Dendritic cell treated with granulocyte-macrophage colony-stimulating factor and Interleukin-4, amounts not matched to agents 40 ng/mL and 50 ng/mL, for 4 days (primary cell): ENCODE data around the gene CD84.

Experiments used
- H3K27ac Mint-ChIP-seq: one replicate; pipeline ENCODE4 v1.8.0; 2022; ENCODE audit warnings: mild to moderate bottlenecking, mixed read lengths
- H3K27me3 Mint-ChIP-seq: one replicate; pipeline ENCODE4 v1.8.0; 2022; ENCODE audit warnings: mild to moderate bottlenecking, mixed read lengths
- H3K36me3 Mint-ChIP-seq: one replicate; pipeline ENCODE4 v1.8.0; 2022; ENCODE audit warnings: low read depth, mixed read lengths
- H3K4me1 Mint-ChIP-seq: one replicate; pipeline ENCODE4 v1.8.0; 2022; ENCODE audit warnings: low read depth, mixed read lengths
- H3K4me3 Mint-ChIP-seq: one replicate; pipeline ENCODE4 v1.8.0; 2022; ENCODE audit warnings: mild to moderate bottlenecking, moderate library complexity, mixed read lengths
- H3K9me3 Mint-ChIP-seq: one replicate; pipeline ENCODE4 v1.8.0; 2022; ENCODE audit warnings: mixed read lengths
- intact Hi-C: fragments of 100-400 bp; cut with micrococcal nuclease; formaldehyde crosslinking; loops from one replicate; pipeline ENCODE4 v1.15.0; 2022

CD84 gene

DNA sequence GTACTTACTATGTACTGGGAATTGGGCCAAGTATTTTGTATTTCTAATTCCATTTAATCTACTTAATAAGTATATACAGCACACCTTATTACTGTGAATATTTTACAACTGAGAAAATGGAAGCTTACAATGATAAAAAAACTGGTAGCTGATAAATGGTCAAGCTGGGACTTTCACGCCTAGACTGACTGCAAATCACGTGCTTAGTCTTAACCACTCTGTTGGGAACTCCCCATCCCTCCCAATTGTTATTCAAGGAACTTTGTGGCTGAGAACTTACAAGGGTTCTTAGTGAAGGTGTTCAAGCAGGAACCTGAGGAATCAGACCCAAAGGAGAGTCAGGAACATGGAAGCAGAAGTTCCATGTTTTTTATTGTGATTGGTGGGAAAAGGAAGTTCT, 26.9 kb downstream of the CD84 start:
- Mint-ChIP-seq H3K27ac (no peak overlapping the region), H3K9me3 (no peaks in the 10 kb centered on the region), H3K4me3 (no peak overlapping the region), H3K4me1 (peaks cover 72% of the 10 kb centered on the region), H3K36me3 (peaks cover 84% of the 10 kb centered on the region), H3K27me3 (no peaks in the 10 kb centered on the region)
- intact Hi-C loops, result no loop called here

DNA sequence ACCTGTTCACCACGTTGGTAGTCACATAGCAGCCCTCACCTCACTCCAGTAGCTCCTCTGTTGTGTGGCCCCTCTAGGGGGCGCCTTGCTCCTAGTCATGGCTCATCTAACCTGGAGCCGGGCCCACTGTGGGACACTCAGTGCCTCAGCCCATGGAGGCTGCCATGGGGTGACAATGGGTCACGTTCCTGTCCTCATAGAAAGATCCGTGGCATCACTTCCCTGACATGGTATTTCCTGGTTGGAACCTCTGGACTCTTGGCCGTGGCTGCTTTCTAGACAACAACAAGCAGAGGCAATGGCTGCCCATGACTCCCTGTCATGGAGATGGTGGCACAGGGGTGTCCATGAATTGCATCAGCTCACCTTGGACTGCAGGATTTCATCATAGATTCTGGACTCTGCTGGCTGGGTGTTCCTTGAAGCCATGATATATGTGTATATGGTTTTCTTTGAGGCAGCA, 28.7 kb downstream of the CD84 start:
- intact Hi-C loops, result no loop called here
- Mint-ChIP-seq H3K4me3 (no peak overlapping the region), H3K4me1 (peaks cover 81% of the 10 kb centered on the region), H3K27ac (peak overlapping the region; percentile 77), H3K9me3 (no peaks in the 10 kb centered on the region), H3K27me3 (no peaks in the 10 kb centered on the region), H3K36me3 (peaks cover 93% of the 10 kb centered on the region)

DNA sequence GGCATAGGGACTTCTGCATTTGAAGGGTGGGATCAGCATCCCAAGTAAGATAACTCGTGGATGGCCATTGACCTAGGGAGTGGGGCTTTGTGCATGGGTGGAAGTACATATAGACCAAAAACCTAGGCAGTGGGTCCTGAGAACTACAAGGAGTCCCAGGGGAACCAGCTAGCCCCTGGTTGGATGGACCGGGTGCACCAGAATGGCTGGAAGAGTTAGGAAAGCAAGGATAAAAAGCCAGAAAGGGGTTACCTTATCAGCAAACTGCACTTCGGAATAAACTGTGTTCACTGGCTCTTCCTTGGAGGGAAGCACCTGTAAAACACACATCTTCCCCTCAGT, 29.7 kb downstream of the CD84 start:
- H3K27me3 Mint-ChIP-seq, result no peaks in the 10 kb centered on the region
- peak overlapping the region; percentile 77 for H3K27ac Mint-ChIP-seq
- no peaks in the 10 kb centered on the region for H3K9me3 Mint-ChIP-seq
- H3K4me1 Mint-ChIP-seq, result peaks cover 85% of the 10 kb centered on the region
- H3K36me3 Mint-ChIP-seq, result peaks cover 96% of the 10 kb centered on the region
- no peak overlapping the region for H3K4me3 Mint-ChIP-seq
- intact Hi-C loops, result no loop called here

DNA sequence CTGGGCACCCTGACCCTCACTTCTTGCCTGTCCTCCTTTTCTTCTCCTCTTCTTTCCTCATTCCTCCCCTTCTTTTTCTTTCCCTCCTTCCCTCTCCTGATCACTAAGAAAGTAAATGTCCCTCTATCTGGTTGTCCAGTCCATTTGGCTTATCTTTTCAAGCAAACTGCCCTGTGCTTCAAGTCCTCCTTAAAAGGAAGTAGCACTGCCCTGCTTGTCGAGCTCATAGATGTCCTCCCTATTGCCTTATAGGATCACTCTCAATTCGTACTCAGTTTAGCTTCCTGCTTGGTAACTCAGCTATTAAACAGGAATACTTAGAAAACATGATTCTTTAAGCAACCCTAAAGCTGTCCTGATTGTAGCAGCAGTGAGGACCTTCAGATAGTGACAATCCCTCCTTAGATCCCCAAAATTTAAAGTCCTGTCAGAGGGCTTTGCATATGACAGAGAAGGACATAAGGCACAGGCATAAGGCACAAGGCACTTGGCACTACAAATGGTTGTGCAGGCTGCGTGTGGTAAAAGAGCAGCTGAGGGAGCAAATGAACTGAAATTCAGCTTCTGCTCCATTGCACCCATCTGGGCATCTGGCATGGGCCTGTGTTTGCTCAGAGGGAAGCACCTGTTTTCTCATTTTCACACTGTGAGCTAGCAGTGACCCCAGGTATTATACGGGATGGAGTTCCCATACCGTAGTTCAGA, 30.2 kb downstream of the CD84 start:
- H3K27ac Mint-ChIP-seq, result peak overlapping the region; percentile 77
- intact Hi-C loops, result no loop called here
- peaks cover 90% of the 10 kb centered on the region for H3K4me1 Mint-ChIP-seq
- peaks cover 98% of the 10 kb centered on the region for H3K36me3 Mint-ChIP-seq
- H3K4me3 Mint-ChIP-seq, result peak overlapping the region; percentile 14
- H3K27me3 Mint-ChIP-seq, result no peaks in the 10 kb centered on the region
- no peaks in the 10 kb centered on the region for H3K9me3 Mint-ChIP-seq

DNA sequence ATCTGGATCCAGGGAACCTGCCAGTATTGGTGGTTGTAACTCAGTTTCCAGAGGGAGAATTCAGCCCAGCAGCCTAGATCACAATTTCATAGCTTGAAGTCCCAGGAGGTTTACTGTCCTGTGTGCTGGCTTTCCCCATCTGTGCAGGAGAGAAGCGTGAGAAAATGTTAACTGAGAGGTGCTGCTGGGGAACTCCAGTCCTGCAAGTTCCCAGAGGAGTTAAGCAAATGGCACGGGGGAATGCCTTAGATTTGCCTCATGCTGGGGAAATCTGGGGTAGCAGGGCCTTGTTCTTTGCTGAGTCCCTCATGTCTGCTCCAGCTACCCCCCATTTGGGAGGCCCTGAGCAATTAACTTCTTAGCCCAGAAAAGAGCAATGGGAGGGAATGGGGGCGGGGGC, 31.1 kb downstream of the CD84 start:
- Mint-ChIP-seq H3K27ac (peak overlapping the region; percentile 77), H3K9me3 (no peaks in the 10 kb centered on the region), H3K4me1 (peaks cover 86% of the 10 kb centered on the region), H3K4me3 (no peak overlapping the region), H3K27me3 (no peaks in the 10 kb centered on the region), H3K36me3 (peaks cover 94% of the 10 kb centered on the region)
- intact Hi-C loops, result no loop called here

DNA sequence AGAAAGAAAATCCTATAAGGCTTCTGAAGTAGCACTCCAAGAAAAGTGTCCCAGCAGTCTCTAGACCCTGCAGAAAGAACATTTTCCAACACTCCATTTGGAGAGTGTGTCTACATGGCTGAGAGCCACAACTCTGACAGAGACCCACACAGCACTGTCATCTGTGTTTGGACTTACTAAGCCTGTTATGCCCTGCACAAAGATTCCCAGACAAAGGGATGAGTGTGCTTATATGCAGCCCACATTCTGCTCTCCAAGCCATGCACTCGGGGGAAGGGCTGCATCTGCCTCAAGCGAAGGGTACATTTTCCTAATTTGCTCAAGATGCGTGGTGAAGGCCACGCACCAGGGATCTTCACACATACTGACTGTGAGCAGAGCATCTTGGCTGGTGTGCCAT, 31.9 kb downstream of the CD84 start:
- Mint-ChIP-seq H3K4me1 (peaks cover 79% of the 10 kb centered on the region), H3K9me3 (no peaks in the 10 kb centered on the region), H3K27ac (peak overlapping the region; percentile 77), H3K27me3 (no peaks in the 10 kb centered on the region), H3K4me3 (no peak overlapping the region), H3K36me3 (peaks cover 93% of the 10 kb centered on the region)
- intact Hi-C loops, result loop anchor here (2.0 kb wide), 1 partner anchor 23 kb away; no protein-coding TSS in a partner anchor

DNA sequence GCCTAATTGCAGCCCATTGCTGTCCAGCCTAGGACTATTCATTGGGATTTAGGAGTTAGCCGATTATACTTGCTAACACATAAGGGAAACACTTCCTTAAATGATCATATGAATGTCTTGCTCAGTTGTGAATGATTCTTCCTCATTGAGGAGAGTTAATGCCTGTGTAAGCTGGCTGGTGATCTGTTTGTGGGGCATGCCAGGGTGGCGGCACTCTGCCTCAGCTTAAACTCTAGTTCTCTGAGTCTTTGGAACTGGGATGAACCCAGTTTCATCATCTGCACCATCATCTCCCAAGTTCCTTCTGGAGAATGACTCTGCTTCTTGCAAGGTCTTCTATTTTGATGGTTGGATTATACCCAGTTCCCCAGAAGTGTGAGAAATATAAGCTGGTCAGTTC, 32.4 kb downstream of the CD84 start:
- Mint-ChIP-seq H3K9me3 (no peaks in the 10 kb centered on the region), H3K4me3 (peak overlapping the region; percentile 47), H3K27me3 (no peaks in the 10 kb centered on the region), H3K36me3 (peaks cover 93% of the 10 kb centered on the region), H3K27ac (peak overlapping the region; percentile 77), H3K4me1 (peaks cover 79% of the 10 kb centered on the region)
- intact Hi-C loops, result loop anchor here (1.0 to 2.0 kb wide), 2 partner anchors 24 to 48 kb away; no protein-coding TSS in a partner anchor

DNA sequence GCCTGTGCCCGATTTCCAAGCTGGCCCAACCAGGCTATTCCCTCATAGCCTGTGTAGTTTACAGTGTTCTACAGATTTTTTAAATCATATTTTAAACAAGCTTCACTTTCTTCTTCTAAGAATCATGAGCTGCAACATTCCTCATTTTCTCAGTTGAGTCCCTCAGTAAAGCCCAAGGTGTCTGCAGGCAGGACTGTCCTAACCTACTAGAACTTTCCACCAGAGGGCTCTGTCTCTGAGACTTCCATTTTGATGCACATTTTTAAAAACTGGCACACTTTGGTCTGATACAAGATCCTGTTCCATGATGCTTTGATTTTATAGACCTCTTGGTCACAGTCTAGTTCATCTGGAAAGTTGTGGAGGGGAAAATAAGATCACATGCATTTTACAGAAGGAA, 34.6 kb downstream of the CD84 start:
- intact Hi-C loops, result loop anchor here (2.0 kb wide), 1 partner anchor 62 kb away; no protein-coding TSS in a partner anchor
- peak overlapping the region; percentile 77 for H3K27ac Mint-ChIP-seq
- H3K4me3 Mint-ChIP-seq, result no peak overlapping the region
- peaks cover 91% of the 10 kb centered on the region for H3K36me3 Mint-ChIP-seq
- H3K9me3 Mint-ChIP-seq, result no peaks in the 10 kb centered on the region
- no peaks in the 10 kb centered on the region for H3K27me3 Mint-ChIP-seq
- peaks cover 82% of the 10 kb centered on the region for H3K4me1 Mint-ChIP-seq

DNA sequence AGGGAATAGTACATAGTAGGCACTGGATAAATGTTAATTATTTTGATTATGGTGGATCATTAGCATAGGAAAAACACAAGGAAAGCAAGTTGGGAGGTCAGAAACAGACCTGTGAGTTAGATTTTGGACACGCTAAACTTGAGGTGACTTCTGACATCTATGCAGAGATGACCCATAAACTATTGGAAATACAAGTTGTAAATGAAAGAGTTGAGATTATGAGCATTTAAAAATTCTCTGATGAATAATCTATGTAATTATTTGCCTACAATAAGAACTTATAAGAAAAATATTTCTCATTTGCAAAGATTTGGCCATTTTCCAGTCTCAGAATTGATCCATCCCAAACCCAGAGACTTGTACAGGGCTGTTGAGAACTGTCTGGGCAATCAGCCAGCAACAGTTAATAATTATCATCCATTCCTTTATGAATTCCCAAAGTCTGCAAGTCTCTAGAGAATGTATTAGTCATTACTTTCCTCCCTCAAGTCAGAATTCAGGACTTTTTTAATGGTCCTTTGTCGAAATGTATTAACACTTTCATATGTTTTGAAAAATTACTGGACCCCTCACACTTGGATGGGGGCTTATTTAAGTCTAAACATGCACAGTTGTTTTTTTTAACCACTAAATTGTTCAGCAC, 36.9 kb downstream of the CD84 start:
- H3K4me3 Mint-ChIP-seq, result no peak overlapping the region
- H3K27me3 Mint-ChIP-seq, result no peaks in the 10 kb centered on the region
- peaks cover 86% of the 10 kb centered on the region for H3K36me3 Mint-ChIP-seq
- H3K4me1 Mint-ChIP-seq, result peaks cover 63% of the 10 kb centered on the region
- intact Hi-C loops, result no loop called here
- no peaks in the 10 kb centered on the region for H3K9me3 Mint-ChIP-seq
- H3K27ac Mint-ChIP-seq, result peak overlapping the region; percentile 14

DNA sequence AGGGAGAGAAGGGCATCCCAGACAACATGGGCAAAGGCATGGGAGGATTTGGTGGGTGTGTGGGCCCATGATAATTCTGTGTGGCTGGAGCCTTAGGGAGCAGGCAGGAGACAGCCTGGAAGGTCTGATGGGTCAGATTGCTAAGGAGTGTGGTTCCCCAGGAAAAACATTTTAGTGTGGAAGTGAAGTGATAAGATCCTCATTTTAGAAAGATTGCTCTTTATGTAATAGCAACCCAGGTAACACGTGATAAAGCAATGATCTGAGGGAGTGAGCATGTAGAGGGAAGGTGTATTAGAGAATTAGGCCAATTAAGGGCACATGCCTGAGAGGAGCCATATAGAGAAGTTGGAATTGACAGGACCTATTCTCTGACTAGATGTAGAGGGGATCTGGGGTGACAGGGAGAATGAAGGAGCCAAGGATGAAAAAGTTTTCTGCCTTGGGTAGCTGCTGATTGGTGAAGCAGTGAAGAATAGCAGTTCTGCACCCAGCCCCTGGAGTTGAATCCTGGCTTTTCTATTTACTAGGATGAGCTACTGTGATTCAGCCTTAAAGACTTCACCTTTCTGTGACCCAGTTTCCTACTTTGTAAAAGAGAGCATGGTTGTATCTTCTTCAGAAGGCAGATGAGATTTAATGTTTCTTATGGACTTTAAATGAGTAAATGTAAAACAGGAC, 37.5 kb downstream of the CD84 start:
- H3K9me3 Mint-ChIP-seq, result no peaks in the 10 kb centered on the region
- intact Hi-C loops, result loop anchor here (2.0 kb wide), 1 partner anchor 43 kb away; no protein-coding TSS in a partner anchor
- peaks cover 57% of the 10 kb centered on the region for H3K4me1 Mint-ChIP-seq
- peak overlapping the region; percentile 14 for H3K27ac Mint-ChIP-seq
- H3K27me3 Mint-ChIP-seq, result no peaks in the 10 kb centered on the region
- H3K36me3 Mint-ChIP-seq, result peaks cover 81% of the 10 kb centered on the region
- H3K4me3 Mint-ChIP-seq, result no peak overlapping the region

DNA sequence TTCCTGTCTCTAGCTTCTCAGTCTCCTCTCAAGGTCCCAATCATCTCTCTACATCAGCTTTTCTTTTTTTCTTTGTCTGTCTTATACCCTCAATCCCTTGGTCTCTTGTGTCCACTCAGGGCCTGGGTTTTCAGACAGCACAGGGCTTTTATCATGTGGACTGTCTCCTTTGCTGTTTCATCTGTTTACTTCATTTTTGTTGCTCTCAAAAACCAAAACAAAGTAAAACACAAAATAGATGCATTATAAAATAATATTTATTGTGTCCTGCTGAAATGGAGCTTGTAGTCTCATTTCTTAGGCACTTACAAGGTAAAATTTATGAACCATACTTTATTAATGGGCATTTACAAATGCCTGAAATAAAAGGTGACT, 38.5 kb downstream of the CD84 start:
- Mint-ChIP-seq H3K27me3 (no peaks in the 10 kb centered on the region), H3K27ac (peak overlapping the region; percentile 83), H3K36me3 (peaks cover 77% of the 10 kb centered on the region), H3K4me3 (no peak overlapping the region), H3K4me1 (peaks cover 48% of the 10 kb centered on the region), H3K9me3 (peaks cover 7% of the 10 kb centered on the region)
- intact Hi-C loops, result loop anchor here (2.0 kb wide), 1 partner anchor 42 kb away; no protein-coding TSS in a partner anchor

DNA sequence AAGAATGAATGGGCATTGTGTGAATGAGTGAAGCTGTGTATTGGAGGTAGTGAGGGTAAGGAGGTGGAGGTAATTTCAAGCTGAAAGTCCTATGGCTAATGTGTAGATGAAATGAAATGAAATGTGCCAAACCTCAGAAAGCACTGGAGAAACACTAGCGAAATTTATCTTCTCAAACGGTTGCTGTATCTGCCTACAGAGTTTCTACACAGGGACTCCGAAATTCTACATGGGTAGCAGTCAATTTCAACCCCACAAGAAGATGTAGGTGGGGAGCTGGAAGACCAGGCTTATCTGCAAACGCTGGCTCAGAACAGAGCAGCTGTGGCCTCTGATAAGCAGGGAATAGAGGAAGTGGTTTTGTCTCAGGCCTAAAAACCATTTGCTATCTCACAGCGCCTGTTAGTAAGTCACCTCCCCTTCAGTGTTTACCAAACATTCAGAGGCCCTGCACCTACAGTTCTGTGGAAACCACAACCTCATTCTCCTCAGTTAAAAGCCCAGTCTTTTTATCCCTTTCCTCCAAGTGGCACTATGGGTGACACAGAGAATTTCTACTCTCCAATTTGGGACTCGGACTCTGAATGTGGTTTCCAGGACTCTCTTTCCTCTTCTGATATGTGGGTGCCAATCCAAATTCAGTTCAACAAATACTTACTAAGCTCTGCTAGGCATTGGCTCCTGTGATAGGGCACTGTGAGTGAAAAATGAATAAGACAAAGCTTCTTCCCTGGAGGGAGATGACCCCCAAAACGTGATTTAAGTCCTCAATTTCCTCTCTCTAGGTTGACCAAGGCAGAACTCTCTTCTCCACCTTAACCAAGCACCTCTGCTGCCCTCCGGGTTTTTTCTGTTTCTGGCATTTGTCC, 39.1 kb downstream of the CD84 start:
- intact Hi-C loops, result loop anchor here (2.0 kb wide), 1 partner anchor 41 kb away; no protein-coding TSS in a partner anchor
- H3K27ac Mint-ChIP-seq, result peak overlapping the region; percentile 83
- no peak overlapping the region for H3K4me3 Mint-ChIP-seq
- peaks cover 46% of the 10 kb centered on the region for H3K4me1 Mint-ChIP-seq
- H3K27me3 Mint-ChIP-seq, result no peaks in the 10 kb centered on the region
- peaks cover 14% of the 10 kb centered on the region for H3K9me3 Mint-ChIP-seq
- peaks cover 76% of the 10 kb centered on the region for H3K36me3 Mint-ChIP-seq

DNA sequence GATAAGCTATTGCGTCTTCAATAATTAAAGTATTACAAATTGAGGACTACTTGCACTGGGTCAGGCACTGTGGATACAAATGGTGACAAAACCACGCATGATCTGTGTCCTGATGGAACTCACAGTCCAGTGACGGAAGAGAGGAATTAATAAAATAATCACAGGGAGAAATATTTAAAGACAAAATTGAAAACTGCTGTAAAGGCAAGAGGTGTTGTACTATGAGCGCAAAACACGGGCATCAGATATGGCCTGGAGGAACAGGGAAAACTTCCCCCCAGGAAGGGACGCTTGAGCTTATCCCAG, 39.7 kb downstream of the CD84 start:
- Mint-ChIP-seq H3K4me1 (peaks cover 40% of the 10 kb centered on the region), H3K27me3 (no peaks in the 10 kb centered on the region), H3K36me3 (peaks cover 75% of the 10 kb centered on the region), H3K27ac (peak overlapping the region; percentile 83), H3K9me3 (peaks cover 20% of the 10 kb centered on the region), H3K4me3 (no peak overlapping the region)
- intact Hi-C loops, result no loop called here
